ENCODE results near the gene SNX6.

DNA sequence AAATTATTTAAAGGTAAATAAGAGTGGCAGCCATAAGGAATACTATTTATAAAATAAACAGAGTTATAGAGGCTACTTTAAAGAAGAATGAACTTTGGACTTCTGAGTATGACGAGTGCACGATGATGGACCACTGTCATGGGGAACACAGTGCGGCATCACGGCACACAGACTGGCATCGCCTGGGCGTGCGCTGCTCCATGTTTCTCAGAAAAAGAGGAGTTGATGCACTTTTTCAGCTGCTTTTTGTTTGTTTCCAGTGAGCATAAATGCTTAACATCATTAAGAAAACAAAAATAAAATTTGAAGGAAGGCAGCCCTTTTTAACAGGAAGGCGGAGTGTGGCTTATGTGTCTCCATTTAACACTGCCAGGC, 67.2 kb downstream of the SNX6 start:
- TF ChIP-seq, protein P1, sequence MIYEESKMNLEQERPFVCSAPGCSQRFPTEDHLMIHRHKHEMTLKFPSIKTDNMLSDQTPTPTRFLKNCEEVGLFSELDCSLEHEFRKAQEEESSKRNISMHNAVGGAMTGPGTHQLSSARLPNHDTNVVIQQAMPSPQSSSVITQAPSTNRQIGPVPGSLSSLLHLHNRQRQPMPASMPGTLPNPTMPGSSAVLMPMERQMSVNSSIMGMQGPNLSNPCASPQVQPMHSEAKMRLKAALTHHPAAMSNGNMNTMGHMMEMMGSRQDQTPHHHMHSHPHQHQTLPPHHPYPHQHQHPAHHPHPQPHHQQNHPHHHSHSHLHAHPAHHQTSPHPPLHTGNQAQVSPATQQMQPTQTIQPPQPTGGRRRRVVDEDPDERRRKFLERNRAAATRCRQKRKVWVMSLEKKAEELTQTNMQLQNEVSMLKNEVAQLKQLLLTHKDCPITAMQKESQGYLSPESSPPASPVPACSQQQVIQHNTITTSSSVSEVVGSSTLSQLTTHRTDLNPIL (CRISPR knock-in tag; IDR thresholded peaks at IDR 0.05; ENCODE audit: low read depth), result no peak
- TF ChIP-seq CSDC2 (CRISPR knock-in tag; IDR thresholded peaks at IDR 0.05) (no peak), BACH2 (CRISPR knock-in tag; IDR thresholded peaks at IDR 0.05; ENCODE audit: borderline replicate concordance) (no peak), OSR1 (CRISPR knock-in tag; IDR thresholded peaks at IDR 0.05) (no peak), ARNTL (CRISPR knock-in tag; IDR thresholded peaks at IDR 0.05; ENCODE audit: borderline replicate concordance, low read depth) (no peak), ISL1 (CRISPR knock-in tag; IDR thresholded peaks at IDR 0.05) (no peak), ZFP3 (CRISPR knock-in tag; IDR thresholded peaks at IDR 0.05) (no peak), ZC3H10 (CRISPR knock-in tag; IDR thresholded peaks at IDR 0.05) (no peak), SNAI2 (CRISPR knock-in tag; IDR thresholded peaks at IDR 0.05) (no peak), ZNF8 (CRISPR knock-in tag; IDR thresholded peaks at IDR 0.05) (no peak)
- TF ChIP-seq, protein P2, sequence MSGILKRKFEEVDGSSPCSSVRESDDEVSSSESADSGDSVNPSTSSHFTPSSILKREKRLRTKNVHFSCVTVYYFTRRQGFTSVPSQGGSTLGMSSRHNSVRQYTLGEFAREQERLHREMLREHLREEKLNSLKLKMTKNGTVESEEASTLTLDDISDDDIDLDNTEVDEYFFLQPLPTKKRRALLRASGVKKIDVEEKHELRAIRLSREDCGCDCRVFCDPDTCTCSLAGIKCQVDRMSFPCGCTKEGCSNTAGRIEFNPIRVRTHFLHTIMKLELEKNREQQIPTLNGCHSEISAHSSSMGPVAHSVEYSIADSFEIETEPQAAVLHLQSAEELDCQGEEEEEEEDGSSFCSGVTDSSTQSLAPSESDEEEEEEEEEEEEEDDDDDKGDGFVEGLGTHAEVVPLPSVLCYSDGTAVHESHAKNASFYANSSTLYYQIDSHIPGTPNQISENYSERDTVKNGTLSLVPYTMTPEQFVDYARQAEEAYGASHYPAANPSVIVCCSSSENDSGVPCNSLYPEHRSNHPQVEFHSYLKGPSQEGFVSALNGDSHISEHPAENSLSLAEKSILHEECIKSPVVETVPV (CRISPR knock-in tag; IDR thresholded peaks at IDR 0.05), result no peak
- TF ChIP-seq, protein P3, sequence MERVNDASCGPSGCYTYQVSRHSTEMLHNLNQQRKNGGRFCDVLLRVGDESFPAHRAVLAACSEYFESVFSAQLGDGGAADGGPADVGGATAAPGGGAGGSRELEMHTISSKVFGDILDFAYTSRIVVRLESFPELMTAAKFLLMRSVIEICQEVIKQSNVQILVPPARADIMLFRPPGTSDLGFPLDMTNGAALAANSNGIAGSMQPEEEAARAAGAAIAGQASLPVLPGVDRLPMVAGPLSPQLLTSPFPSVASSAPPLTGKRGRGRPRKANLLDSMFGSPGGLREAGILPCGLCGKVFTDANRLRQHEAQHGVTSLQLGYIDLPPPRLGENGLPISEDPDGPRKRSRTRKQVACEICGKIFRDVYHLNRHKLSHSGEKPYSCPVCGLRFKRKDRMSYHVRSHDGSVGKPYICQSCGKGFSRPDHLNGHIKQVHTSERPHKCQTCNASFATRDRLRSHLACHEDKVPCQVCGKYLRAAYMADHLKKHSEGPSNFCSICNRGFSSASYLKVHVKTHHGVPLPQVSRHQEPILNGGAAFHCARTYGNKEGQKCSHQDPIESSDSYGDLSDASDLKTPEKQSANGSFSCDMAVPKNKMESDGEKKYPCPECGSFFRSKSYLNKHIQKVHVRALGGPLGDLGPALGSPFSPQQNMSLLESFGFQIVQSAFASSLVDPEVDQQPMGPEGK (CRISPR knock-in tag; IDR thresholded peaks at IDR 0.05; ENCODE audit: borderline replicate concordance), result no peak
- TF ChIP-seq, protein P4, sequence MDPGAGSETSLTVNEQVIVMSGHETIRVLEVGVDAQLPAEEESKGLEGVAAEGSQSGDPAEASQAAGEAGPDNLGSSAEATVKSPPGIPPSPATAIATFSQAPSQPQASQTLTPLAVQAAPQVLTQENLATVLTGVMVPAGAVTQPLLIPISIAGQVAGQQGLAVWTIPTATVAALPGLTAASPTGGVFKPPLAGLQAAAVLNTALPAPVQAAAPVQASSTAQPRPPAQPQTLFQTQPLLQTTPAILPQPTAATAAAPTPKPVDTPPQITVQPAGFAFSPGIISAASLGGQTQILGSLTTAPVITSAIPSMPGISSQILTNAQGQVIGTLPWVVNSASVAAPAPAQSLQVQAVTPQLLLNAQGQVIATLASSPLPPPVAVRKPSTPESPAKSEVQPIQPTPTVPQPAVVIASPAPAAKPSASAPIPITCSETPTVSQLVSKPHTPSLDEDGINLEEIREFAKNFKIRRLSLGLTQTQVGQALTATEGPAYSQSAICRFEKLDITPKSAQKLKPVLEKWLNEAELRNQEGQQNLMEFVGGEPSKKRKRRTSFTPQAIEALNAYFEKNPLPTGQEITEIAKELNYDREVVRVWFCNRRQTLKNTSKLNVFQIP (CRISPR knock-in tag; IDR thresholded peaks at IDR 0.05; ENCODE audit: borderline replicate concordance, low read depth), result no peak

Data from SK-N-SH treated with all-trans-retinoic acid at 6 μM for 48 hours (cell line).